Measurements from ENCODE around the gene AGBL1.
"Not testable (repeated sequence)": the region's sequence is repeated elsewhere in the genome, so short reads cannot be mapped to it uniquely, and the experiment has no call there.

The AGBL1 gene

GRCh38 chr15:86876387-86876944 lies 796.8 kb downstream of the AGBL1 start:
- no peaks in the 10 kb centered on the region for H3K4me1 Mint-ChIP-seq
- H3K27me3 Mint-ChIP-seq (ENCODE audit: low read depth), result no peaks in the 10 kb centered on the region
- no peaks in the 10 kb centered on the region for H3K9me3 Mint-ChIP-seq
- H3K27ac Mint-ChIP-seq, result no peak overlapping the region
- no peaks in the 10 kb centered on the region for H3K36me3 Mint-ChIP-seq (ENCODE audit: low read depth)
- no peak overlapping the region for H3K4me3 Mint-ChIP-seq
- TF ChIP-seq, protein P1, sequence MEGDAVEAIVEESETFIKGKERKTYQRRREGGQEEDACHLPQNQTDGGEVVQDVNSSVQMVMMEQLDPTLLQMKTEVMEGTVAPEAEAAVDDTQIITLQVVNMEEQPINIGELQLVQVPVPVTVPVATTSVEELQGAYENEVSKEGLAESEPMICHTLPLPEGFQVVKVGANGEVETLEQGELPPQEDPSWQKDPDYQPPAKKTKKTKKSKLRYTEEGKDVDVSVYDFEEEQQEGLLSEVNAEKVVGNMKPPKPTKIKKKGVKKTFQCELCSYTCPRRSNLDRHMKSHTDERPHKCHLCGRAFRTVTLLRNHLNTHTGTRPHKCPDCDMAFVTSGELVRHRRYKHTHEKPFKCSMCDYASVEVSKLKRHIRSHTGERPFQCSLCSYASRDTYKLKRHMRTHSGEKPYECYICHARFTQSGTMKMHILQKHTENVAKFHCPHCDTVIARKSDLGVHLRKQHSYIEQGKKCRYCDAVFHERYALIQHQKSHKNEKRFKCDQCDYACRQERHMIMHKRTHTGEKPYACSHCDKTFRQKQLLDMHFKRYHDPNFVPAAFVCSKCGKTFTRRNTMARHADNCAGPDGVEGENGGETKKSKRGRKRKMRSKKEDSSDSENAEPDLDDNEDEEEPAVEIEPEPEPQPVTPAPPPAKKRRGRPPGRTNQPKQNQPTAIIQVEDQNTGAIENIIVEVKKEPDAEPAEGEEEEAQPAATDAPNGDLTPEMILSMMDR (IDR thresholded peaks at IDR 0.05; ENCODE audit: unreplicated experiment in 3 of 3), result no peak

DNA sequence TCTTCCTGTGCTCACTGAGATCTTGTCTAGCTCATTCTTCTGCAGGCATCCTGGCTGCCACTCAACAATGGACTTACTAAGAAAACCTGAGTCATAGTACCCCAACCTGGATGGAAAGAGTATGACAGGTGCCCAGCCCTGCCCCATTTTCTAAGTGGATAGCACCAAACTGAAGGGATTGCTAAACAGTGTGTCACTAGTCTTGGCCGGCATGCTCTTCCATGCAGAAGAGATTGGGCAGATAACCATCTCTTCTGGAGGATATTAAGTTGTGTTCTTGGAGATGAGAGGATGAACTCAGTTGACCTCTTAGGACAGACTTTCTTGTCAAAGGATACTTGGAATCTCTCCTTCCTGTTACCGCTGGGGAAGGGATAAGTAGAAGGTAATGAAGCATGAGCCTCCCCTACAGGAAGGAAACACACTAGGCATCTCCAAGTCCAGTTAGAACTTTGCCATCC lies 797.5 kb downstream of the AGBL1 start:
- Mint-ChIP-seq H3K4me1 (no peaks in the 10 kb centered on the region), H3K4me3 (no peak overlapping the region), H3K36me3 (ENCODE audit: low read depth) (no peaks in the 10 kb centered on the region), H3K27ac (no peak overlapping the region), H3K27me3 (ENCODE audit: low read depth) (no peaks in the 10 kb centered on the region), H3K9me3 (no peaks in the 10 kb centered on the region)
- TF ChIP-seq, protein P1 (IDR thresholded peaks at IDR 0.05; ENCODE audit: unreplicated experiment in 3 of 3), result no peak

GRCh38 chr15:86878844-86879243 lies 799.2 kb downstream of the AGBL1 start:
- H3K4me1 Mint-ChIP-seq; H3K27me3 Mint-ChIP-seq (ENCODE audit: low read depth); H3K36me3 Mint-ChIP-seq (ENCODE audit: low read depth); H3K4me3 Mint-ChIP-seq; H3K9me3 Mint-ChIP-seq; H3K27ac Mint-ChIP-seq: not testable (repeated sequence)

GRCh38 chr15:86879250-86880229 lies 799.9 kb downstream of the AGBL1 start:
- Mint-ChIP-seq H3K4me1 (no peaks in the 10 kb centered on the region), H3K27me3 (ENCODE audit: low read depth) (no peaks in the 10 kb centered on the region), H3K9me3 (no peaks in the 10 kb centered on the region), H3K27ac (no peak overlapping the region), H3K4me3 (no peak overlapping the region), H3K36me3 (ENCODE audit: low read depth) (no peaks in the 10 kb centered on the region)
- TF ChIP-seq, protein P1 (IDR thresholded peaks at IDR 0.05; ENCODE audit: unreplicated experiment in 3 of 3), result no peak

- H3K36me3 Mint-ChIP-seq (ENCODE audit: low read depth), result no peaks in the 10 kb centered on the region
- no peaks in the 10 kb centered on the region for H3K9me3 Mint-ChIP-seq
- TF ChIP-seq, protein P1 (IDR thresholded peaks at IDR 0.05; ENCODE audit: unreplicated experiment in 3 of 3), result no peak
- no peaks in the 10 kb centered on the region for H3K4me1 Mint-ChIP-seq
- no peaks in the 10 kb centered on the region for H3K27me3 Mint-ChIP-seq (ENCODE audit: low read depth)
- no peak overlapping the region for H3K4me3 Mint-ChIP-seq
- H3K27ac Mint-ChIP-seq, result no peak overlapping the region
Measured at GRCh38 chr15:86885616-86886015, 805.9 kb downstream of the AGBL1 start.

GRCh38 chr15:86892774-86893449 lies 813.2 kb downstream of the AGBL1 start:
- H3K36me3 Mint-ChIP-seq (ENCODE audit: low read depth), result no peaks in the 10 kb centered on the region
- TF ChIP-seq, protein P1 (IDR thresholded peaks at IDR 0.05; ENCODE audit: unreplicated experiment in 3 of 3), result no peak
- no peak overlapping the region for H3K27ac Mint-ChIP-seq
- no peak overlapping the region for H3K4me3 Mint-ChIP-seq
- no peaks in the 10 kb centered on the region for H3K9me3 Mint-ChIP-seq
- no peaks in the 10 kb centered on the region for H3K27me3 Mint-ChIP-seq (ENCODE audit: low read depth)
- no peaks in the 10 kb centered on the region for H3K4me1 Mint-ChIP-seq

Measured in nephron (organoid).